WI38 (cell line): ENCODE results near the gene ZNF554.
"Not testable (repeated sequence)": the region's sequence is repeated elsewhere in the genome, so short reads cannot be mapped to it uniquely, and the experiment has no call there.

Source experiments
- H3K4me3 ChIP-seq: 2 replicates; pipeline ENCODE4 v1.5.1; 2011; ENCODE audit warnings: low read depth, mild to moderate bottlenecking, control low read depth, low read length
- TF ChIP-seq, protein P1 (sequence below): IDR thresholded peaks from 2 replicates; pipeline ENCODE4 v1.5.1; 2012; ENCODE audit warnings: low read depth, mild to moderate bottlenecking, control low read depth, low read length

The ZNF554 gene

DNA sequence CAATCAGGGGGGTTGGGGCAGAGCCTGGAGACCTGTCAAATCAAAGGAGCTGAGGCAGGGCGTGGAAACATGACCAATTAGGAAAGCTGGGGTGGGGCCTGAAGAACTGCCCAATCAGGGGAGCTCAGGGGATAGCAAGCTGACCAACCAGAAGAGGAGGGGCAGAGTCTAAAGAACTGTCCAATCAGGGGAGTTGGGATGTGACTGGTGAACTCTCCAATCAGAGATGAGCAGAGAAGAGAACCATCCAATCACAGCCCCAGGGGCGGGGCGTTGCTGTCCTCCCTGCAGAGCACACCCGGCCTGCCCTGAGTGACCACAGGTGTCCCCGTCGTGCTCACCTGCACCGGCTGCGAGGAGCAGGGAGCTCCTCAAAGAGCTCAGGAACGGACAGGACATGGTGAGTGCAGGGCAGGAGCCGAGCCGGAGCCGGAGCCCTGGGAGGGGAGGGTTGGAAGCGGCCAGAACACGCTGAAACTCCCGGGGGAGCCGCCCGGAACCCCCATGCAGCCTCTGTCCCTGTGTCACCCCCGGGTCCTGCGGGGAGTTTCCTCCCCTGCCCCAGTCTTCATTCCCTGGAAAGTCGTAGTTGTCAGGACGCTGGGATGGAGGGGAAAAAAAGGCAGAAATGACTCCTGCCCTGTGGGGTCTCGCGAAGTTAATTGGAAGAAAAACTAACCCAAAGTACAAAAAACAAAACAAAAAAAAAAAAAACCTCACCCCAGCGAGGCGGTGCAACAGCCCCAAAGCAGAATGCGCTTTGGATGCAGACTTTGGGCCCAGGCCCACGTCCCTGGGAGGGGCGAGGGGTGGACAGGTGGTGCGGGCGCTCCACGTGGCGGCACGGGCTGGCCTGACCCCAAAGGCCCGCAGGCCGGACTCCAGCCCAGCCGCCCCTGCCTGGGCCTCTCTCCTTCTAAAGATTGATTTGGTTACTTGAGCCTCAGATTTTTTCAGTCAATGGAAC is 47.6 kb downstream of the ZNF554 start, which contains the start of gene ZNF556:
ZNF556 (plus strand) TSS at position 311 of the 967 bp plus-strand sequence; CDS start at position 398, 87 bp downstream.
- no peak within 1 kb of the TSS for H3K4me3 ChIP-seq
- TF ChIP-seq, protein P1, sequence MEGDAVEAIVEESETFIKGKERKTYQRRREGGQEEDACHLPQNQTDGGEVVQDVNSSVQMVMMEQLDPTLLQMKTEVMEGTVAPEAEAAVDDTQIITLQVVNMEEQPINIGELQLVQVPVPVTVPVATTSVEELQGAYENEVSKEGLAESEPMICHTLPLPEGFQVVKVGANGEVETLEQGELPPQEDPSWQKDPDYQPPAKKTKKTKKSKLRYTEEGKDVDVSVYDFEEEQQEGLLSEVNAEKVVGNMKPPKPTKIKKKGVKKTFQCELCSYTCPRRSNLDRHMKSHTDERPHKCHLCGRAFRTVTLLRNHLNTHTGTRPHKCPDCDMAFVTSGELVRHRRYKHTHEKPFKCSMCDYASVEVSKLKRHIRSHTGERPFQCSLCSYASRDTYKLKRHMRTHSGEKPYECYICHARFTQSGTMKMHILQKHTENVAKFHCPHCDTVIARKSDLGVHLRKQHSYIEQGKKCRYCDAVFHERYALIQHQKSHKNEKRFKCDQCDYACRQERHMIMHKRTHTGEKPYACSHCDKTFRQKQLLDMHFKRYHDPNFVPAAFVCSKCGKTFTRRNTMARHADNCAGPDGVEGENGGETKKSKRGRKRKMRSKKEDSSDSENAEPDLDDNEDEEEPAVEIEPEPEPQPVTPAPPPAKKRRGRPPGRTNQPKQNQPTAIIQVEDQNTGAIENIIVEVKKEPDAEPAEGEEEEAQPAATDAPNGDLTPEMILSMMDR: no peak

DNA sequence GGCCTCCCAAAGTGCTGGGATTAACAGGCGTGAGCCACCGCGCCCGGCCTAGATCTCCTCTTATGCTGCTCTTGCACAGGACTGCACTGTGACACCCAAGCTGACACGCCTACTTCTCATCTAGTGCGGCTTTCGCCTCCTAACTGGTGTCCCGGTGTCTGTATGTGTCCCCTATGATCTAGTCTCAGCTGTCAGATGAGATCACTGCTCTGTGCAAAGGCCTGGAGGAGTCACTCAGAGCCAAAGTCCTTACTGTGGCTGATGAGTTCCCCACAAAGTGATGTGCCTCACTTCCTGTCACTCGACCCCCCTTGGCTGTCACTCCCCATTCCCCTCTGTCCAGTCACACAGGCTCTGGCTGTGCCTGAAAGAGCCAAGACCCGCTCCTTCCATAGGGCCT is 50.0 kb downstream of the ZNF554 start:
- TF ChIP-seq, protein P1: no peak
- H3K4me3 ChIP-seq: no peak overlapping the region

DNA sequence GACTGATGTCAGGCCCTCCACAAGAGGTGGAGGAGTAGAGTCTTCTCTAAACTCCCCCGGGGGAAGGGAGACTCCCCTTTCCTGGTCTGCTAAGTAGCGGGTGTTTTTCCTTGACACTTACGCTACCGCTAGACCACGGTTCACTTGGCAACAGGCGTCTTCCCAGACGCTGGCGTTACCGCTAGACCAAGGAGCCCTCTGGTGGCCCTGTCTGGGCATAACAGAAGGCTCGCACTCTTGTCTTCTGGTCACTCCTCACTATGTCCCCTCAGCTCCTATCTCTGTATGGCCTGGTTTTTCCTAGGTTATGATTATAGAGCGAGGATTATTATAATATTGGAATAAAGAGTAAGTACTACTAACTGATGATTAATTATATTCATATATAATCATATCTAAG is 52.5 kb downstream of the ZNF554 start:
- not testable (repeated sequence) for H3K4me3 ChIP-seq
- TF ChIP-seq, protein P1: peak; percentile 31; the same call in 1 of the 2 replicates

DNA sequence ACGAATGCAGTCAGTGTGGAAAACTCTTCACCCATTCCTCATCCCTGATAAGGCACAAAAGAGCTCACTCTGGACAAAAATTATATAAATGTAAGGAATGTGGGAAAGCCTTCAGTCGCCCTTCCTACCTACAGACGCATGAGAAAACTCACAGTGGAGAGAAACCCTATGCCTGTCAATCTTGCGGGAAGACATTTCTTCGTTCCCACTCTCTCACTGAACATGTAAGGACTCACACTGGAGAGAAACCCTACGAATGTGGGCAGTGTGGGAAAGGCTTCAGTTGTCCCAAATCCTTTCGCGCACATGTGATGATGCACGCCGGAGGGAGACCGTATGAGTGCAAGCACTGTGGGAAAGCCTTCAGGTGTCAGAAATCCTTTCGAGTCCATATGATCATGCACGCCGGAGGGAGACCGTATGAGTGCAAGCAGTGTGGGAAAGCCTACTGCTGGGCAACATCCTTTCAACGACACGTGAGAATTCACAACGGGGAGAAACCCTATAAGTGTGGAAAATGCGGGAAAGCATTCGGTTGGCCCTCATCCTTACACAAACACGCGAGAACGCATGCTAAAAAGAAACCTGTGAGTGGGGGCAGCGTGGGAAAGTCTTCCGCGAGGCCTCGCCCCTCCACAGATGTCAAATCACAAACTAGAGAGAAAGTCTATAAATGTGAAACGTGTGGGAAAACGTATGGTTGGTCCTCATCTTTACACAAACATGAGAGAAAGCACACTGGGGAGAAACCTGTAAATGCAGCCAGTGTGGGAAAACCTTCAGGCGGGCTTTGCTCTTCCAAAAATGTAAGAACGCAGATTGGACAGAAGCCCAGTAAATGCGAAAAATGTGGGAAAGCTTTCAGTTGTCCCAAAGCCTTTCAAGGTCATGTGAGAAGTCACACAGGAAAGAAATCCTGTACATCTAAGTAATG is 58.0 kb downstream of the ZNF554 start:
- H3K4me3 ChIP-seq: no peak overlapping the region
- TF ChIP-seq, protein P1: no peak

DNA sequence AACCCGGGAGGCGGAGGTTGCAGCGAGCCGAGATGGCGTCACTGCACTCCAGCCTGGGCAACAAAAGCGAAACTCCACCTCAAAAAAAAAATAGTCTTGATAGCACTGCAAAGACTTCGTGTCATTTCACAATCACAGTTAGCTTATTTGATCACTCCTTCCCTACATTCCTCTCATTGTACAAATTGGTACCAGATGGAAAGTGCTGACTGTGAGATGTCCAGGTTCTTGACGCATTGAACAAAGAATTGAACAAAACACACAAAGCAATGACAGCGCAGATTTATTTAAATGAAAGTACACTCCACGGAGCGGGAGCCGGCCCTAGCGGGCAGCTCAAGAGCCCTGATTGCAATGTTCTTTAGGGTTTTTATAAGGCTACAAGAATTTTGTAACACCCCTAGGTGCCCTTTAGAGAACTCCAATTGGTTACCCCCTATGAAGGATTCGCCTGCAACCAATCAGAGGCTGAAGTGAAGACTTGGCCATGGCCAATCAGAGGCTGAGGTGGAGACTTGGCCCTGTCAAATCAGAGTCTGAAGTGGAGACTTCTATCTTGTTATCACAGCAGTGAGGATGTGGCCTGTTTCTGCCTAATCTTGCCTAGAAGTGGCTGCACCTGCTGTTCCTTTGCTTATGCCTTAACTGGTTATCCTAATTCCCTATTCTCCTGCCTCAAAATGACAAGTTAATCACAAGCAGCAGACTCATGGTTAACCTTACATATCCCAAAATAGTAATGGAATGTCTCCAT is 64.2 kb downstream of the ZNF554 start:
- no peak overlapping the region for H3K4me3 ChIP-seq
- TF ChIP-seq, protein P1: no peak

DNA sequence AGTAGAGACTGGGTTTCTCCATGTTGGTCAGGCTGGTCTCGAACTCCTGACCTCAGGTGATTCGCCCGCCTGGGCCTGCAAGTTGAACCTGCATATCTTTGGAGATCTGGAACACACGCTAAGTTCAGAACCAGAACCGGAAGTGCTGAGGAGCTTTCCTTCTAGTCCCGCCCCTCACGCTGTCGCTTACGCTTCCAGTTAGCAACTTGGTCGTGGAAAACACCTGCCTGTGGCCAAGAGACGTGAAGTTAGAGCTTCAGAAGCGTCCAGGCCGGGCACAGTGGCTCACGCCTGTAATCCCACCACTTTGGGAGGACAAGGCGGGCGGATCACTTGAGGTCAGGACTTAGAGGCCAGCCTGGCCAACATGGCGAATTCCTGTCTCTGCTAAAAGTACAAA is 66.1 kb downstream of the ZNF554 start:
- H3K4me3 ChIP-seq: no peak overlapping the region
- TF ChIP-seq, protein P1: no peak
